GM19395 (cell line): ENCODE measurements around the gene SLC25A27.
"Not testable (repeated sequence)": the region's sequence is repeated elsewhere in the genome, so short reads cannot be mapped to it uniquely, and the experiment has no call there.

Experiments
- ATAC-seq: cut with Tn5 transposase; IDR thresholded peaks from one replicate; pipeline ENCODE4 v1.9.1; 2021; ENCODE audit warnings: mild to moderate bottlenecking, moderate library complexity; ENCODE audit not compliant: unreplicated experiment

The SLC25A27 gene, protein sequence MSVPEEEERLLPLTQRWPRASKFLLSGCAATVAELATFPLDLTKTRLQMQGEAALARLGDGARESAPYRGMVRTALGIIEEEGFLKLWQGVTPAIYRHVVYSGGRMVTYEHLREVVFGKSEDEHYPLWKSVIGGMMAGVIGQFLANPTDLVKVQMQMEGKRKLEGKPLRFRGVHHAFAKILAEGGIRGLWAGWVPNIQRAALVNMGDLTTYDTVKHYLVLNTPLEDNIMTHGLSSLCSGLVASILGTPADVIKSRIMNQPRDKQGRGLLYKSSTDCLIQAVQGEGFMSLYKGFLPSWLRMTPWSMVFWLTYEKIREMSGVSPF

DNA sequence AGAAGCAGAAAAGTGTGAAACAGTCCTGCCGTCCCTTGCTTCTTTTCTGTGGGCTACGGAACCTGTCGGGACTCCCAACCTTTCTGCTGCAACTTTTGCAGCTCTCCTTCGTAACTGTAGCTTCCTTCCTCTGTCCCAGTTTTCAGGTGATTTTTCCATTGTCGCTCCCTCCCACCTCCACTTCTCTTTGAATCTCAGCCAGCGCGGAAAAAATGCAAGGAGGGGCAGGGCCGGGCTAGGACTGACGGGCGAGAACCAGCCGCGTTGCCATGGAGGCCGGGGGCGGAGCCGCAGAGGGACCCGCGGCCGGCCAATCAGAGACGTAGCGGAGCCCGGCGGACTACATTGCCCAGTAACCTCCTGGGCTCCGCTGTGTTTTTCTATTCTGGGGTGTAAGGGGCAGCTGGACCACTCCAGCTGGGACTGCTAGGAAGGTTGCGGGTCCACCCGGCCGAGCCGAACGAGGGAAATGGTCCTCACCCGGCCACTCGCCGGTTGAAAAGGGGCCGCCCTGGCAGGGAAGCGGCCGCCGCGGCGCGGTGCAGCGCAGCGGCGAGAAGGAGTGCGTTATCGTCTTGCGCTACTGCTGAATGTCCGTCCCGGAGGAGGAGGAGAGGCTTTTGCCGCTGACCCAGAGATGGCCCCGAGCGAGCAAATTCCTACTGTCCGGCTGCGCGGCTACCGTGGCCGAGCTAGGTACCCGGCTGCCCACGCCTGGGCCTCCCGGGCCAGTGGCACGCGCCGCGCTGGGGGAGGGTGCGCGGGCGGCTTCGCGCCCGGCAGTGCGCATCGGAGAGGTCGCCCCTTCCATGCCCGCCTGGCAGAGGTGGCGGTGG, at the start of gene SLC25A27, which contains the start of gene CYP39A1:
Gene SLC25A27 (plus strand): TSS at position 373 of the 836 bp plus-strand sequence. CDS start 218 bp downstream, at position 591.
Gene CYP39A1 (minus strand): TSS at position 216 of the 836 bp plus-strand sequence. CDS start 236 bp downstream, outside the sequence.
- peak; percentile 100 for ATAC-seq

DNA sequence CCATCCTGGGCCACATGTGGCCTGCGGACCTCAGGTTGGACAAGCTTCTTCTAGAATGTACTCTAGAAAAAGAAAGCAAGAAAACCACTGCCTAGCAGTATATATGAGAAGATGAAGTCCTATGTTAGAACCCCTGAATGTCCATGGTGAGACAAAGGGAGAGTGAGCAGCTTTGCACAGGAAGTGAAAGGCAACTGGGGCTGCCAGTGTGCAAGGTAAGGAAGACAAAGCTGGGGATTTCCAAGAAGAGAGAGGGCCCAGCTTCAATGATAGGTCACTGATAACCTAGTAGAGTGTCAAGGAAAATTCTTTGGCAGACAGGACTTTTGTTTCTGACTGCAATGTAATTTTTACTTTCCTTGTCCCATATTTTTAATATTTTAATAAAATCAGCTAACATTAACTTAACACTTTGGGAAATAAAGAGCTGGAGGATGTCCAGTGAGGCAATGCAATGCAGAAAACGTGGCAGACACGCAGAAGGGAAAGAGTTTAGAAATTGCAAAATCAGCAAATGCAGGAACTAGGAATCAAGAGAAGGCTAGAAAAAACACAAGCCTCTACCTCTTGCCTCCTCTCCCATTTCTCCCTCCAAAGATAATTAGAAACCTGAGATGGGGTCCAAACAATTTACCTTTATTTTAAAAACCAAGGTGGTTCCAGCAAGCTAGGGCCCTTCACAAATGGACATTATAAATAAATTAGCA, 47.5 kb upstream of the SLC25A27 start:
- ATAC-seq, result no peak

DNA sequence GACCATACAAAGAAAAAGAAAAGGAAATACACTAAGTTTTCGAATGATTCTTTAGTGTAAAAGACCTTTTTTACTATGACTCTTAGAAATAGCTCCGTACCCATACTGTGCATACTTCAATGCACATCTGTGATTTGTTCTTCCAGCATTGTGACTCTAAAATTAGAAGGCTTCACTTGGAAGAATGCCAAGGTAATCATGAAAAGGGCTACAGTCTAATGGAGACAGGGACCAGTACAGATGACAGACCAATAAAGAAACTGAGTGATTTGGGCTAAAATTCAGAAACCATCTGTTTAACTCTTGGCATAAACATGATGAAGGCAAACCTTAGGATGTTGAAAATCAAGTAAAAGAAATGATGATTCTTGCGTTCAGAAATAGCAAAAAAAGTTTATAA, 46.4 kb upstream of the SLC25A27 start:
- ATAC-seq, result no peak

DNA sequence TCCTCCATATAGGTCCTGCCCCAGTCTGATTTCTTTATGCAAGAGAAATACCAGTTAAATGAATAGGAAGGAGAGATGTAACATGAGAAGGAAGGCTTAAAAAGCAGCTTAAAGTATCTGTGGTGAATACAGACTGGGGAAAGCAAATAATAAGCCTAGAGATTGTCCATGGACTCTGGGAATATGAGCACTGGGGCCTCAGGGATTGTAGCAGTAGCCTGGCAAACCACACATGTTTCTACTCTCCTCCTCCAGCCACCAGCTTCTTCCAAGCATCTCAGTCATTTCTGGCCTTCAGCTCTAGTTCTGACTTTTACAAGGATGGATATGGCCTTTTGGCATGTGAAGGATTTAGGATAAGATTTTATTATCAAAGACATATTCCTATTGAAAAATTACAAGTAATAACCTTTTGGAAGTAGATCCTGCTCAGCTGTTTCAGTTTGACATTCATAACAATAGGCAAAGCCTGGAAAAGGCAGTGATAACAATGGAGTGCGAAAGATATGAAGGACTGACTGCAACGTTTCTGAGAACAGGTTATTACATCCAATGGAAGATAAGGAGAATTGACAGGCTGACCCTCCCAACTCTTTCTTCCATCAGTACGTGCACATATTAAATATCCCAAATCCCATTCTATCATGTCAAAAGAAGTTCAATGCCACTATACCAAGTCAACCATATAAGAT, 41.8 kb upstream of the SLC25A27 start:
- ATAC-seq, result no peak

DNA sequence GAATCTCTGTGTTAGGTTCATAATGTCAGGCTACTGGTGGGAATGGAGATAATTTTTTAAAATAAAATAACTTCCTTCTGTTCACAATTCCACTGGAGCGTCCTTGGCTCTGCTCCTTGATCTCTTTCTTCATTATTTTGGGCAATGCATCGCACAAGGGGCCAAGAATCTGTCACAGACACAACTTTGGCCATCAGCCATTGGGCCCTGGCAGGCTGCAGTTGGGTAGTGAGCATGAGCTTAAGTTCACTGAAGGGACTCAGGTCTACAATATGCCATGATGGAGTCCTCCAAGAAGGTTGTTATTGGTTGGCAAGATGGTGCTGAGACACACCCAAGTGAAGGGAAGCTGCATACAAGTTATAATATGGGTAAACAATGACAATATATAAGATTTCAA, 40.1 kb upstream of the SLC25A27 start:
- no peak for ATAC-seq

DNA sequence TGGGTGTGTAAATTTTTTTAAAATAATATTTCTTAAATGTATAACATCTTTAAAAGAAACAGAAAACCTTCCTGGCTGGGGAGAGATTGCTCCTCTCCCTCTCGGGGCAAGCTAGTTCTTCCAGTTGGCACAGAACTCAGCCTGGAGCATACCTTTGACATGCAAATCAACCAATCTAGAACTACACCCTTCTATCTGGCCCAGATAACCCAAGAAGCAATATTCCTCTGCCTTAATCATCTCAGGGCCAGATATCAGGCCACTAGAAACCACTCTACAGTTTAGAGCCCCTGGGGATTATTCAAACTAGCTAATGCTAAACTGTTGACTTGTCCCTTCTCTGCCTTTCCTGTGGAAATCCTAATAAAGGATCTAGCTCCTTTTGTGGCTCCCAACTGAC, 34.0 kb upstream of the SLC25A27 start:
- ATAC-seq, result no peak

DNA sequence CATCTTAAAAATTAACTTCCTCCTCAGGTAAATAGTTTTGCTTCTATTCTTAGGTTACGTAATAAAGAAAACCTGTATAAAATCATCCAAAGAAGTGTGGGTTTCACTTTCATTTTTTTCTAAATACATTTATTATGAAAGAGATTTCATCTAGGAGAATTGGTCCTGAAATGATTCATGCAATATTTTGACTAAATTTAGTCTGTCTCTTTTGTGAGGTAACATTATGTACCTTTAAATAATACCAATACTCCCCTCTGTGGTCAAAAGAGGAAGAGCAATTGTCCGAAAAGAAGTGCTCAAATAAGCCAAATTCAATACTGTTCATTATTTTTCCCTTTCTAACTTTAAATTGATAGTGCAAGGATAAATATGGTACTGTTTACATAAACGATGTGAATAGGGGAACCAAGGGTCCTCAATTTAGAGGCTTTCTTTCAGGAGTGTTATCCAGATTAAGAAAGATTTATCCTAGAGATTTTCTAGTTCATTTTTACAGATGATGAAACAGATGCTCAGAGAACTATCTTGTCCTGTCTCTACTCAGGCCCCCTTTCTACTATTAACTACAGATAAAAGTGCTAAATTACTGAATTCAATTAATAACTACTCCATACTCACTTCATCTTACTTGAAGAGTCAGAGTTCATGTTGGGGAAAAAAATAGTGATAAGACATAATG, 26.4 kb upstream of the SLC25A27 start:
- peak; percentile 86 for ATAC-seq

DNA sequence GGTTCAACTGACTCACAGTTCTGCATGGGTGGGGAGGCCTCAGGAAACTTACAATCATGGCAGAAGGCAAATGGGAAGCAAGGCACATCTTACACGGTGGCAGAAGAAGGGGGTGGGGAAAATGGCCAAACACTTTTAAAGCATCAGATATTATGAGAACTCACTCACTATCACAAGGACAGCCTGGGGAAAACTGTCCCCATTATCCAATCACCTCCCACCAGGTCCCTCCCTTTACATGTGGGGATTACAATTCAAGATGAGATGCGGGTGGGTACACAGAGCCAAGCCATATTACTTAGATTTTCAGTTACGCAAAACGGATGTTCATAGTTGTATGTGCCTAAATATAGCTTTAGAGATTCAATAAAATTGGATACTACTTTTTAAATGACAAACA, 25.8 kb upstream of the SLC25A27 start:
- no peak for ATAC-seq

DNA sequence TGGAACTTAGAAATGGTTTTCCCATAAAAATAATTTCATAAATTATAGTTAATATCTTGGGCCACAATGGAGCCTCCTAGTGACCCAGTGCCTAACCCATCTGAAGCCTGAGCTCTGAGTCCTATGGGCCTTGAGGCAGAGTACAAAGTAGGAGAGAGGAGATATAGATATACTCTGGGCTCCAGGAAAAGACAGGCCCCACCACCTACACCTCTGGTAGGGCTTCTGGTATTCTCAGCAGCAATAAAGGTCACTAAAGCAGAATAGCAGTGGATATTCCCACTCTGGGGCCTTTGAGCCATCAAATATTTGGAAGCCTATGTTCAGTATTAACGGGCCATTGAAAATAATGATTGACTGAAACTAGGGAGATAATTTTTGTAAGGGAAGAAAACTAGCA, 24.3 kb upstream of the SLC25A27 start:
- no peak for ATAC-seq

DNA sequence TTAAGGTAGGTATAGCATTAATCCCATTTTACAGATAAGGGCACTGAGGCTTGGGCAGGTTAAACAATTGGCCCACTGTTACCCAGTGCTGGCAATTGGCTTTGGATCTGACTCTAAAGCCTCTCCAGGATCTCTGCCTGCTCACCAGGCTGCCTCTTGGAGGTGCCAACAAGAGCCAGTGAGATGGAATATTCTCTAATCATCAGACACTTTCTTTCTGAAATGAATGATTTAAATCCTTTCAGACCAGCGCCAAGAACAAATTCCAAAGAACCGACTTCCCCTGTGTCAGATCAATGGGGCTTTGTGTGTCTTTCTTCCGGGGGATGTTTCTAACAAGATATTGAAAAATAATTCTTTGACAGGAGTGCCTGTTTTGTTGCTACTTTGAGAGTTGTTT, 23.8 kb upstream of the SLC25A27 start:
- ATAC-seq, result no peak

DNA sequence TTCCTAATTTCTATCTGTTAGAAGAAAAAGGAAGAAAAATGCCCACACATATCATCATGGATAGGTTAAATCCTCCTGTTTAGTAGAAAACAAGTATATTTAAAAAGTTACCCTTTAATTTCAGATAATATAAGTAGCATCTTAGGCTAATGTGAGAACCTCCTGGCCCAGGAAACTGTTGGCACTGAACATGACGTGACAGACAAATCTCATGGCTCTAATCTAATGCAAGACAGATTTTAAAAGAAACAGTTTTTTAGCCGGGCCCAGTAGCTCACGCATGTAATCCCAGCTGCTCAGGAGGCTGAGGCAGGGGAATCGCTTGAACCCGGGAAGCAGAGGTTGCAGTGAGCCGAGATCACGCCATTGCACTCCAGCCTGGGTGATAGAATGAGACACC, 23.1 kb upstream of the SLC25A27 start:
- no peak for ATAC-seq

DNA sequence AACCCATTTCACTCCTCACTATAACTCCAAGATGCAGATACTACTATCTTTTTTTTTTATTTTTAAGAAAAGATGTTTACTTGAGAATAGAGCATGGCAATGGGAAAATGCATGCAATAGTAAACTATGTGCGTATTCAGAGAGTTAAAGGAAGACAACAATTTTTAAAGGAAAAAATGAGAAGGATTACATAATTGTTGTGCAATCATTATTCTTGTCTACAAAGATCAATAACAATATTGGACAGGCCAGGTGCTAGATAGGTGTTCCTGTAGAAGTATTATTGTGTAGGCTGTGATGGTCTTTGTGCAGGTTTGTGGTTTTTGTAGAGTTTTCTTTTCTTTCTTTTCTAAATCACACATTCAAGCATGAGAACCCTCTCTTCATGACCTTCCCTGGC, 20.7 kb upstream of the SLC25A27 start:
- no peak for ATAC-seq

DNA sequence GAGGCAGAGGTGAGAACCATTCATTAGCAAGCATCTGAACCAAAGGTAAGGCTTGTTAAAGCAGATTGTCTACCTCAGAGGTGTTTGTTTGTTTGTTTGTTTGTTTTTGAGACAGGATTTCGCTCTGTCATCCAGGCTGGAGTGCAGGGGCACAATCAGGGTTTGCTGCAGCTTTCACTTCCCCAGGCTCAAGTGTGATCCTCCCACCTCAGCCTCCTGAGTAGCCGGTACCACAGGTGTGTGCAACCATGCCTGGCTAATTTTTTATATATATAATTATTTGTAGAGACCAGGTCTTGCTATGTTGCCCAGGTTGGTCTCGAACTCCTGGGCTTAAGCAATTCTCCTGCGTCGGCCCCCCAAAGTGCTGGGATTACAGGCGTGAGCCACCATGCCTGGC, 17.3 kb upstream of the SLC25A27 start:
- no peak for ATAC-seq

DNA sequence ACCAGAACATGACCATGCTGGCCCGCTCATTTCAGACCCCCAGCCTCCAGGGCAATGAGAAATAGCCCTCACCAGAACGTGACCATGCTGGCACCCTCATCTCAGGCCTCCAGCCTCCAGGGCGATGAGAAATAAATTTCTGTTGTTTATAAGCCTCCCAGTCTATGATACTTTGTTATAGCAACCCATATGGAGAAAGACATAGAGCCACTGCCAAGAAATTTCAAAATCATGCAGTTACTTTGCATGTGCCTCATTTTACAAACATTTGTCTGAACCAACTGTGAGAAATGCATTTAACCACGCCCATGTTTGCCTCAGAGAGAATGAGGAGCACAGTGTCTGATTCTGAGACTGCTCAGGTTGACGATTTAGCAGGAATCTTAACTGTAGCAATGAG, 15.6 kb upstream of the SLC25A27 start:
- ATAC-seq, result no peak

DNA sequence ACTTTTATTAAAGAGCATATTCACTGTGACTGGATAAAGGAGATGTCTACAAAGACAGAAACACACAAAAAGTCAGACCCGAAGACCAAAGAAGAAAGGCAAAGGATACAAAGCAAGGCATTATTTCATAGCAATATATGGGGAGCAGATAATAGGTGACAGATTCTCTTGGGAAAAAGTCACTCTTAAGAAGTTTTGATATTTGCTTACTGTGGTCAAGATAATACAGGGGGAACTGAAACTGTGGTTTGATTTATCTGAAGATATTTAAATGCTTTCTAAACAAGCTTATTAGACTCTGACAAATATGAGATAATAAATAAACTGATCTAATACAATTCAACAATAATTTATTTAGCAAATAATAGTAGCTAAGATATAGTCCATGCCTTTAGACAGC, 14.8 kb upstream of the SLC25A27 start:
- no peak for ATAC-seq

DNA sequence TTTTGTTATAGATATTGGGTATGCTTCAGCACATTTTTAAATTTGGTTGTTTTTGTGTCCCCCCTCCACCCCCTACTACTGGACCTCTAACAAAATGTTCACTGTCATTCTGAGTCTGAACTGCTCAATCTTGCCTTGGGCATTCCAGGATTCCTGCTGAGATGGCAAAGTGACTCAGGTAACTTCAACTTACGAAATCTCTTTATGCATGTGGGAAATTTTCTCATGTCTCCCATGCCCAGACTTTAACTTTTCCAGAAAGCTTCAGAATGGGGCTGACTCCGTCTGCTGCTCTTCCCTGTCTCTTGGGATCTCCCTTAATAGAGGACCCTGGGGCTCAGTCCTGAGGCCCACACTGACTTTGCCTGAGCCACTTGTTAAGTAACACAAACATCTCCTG, 14.1 kb upstream of the SLC25A27 start:
- ATAC-seq, result no peak

DNA sequence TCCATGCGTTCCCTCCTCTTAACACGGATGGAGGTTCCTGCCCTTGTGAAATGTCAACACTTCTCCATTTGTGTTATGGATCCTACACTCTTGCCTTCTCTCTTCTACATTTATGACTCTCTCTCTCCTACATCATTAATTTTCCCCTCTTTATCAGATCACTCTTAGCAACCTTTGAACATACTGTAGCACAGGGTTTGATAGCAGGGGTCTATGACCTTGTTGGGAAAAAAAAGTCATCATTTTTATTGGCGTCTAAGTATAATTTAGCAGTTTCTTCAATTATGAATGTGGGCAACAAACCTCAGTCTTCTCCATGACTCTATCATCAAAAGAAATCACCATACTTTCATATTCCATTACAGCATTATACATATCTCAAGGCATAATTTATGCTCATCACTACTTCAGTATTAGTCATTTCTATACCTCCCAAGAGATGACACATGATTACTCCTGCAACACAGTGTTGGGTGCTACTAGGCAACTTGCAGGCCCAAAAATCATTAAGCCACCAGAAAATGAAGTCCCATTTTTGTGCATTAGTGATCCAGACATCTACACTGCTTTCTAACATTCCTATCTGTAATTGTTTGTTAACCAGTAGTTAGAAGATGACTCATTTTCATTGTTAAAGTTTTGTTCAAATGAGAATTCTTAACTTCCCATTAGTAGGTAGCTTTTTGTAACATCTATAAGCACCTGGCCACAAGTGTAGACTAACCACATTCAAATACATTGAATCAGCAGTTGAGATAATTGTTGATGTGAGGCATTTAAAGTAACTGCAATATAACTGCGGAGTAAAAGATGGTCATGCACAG, 9.6 kb upstream of the SLC25A27 start:
- no peak for ATAC-seq

DNA sequence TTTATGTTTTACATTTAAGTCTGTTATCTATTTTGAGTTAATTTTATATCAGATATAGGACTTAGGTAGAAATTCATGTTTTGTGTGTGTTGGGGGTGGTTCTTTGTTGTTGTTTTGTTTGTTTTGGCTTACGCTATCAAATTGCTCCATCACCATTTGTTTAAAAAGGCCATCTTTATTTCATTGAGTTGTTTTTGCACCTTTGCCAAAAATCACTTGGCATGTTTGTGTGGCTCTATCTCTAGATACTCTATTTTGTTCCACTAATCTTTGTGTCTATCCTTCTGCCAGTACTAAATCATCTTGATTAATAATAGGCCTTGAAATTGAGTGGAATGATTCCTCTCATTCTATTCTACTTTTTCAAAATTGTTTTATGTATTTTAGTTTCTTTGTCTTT, 7.5 kb upstream of the SLC25A27 start:
- no peak for ATAC-seq

DNA sequence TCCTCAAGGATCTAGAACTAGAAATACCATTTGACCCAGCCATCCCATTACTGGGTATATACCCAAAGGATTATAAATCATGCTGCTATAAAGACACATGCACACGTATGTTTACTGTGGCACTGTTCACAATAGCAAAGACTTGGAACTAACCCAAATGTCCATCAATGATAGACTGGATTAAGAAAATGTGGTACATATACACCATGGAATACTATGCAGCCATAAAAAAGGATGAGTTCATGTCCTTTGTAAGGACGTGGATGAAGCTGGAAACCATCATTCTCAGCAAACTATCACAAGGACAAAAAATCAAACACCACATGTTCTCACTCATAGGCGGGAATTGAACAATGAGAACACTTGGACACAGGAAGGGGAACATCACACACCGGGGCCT, 4.7 kb upstream of the SLC25A27 start:
- ATAC-seq, result not testable (repeated sequence)
